GM23338 (cell line): ENCODE data around the gene MUC22. TPM values are rescaled to one million over a fixed set of nuclear protein-coding genes. Genes with fewer than 3 reads are reported as not detected.
A peak's percentile ranks its signal among the peaks of the same experiment; 100 is the strongest.

Experiments used
- ATAC-seq: fragments of 200-7000 bp; cut with Tn5 transposase; 3 replicates; pipeline ENCODE4 v1.9.1; 2020
- DNase-seq: peaks from one replicate; pipeline ENCODE4 v3.0.0-alpha.2; 2015; ENCODE audit warnings: low spot score
- H2AFZ ChIP-seq: fragments of 200-600 bp; sonication (generic); 2 replicates; pipeline ENCODE4 v1.8.0; 2016; ENCODE audit warnings: antibody characterized with exemption, mild to moderate bottlenecking, moderate library complexity
- H3F3A ChIP-seq: fragments of 200-600 bp; sonication (generic); replicated peaks from 2 replicates; pipeline ENCODE4 v1.8.0; 2017; ENCODE audit warnings: antibody characterized with exemption, mixed run types, low read depth
- H3K27ac ChIP-seq: fragments of 200-600 bp; sonication (generic); 2 replicates; pipeline ENCODE4 v1.6.1; 2016; ENCODE audit warnings: low read depth
- H3K27me3 ChIP-seq: fragments of 200-600 bp; sonication (generic); 2 replicates; pipeline ENCODE4 v1.8.0; 2016; ENCODE audit warnings: mild to moderate bottlenecking, mixed run types, moderate library complexity; ENCODE audit not compliant: insufficient read depth
- H3K36me3 ChIP-seq: fragments of 200-600 bp; sonication (generic); 2 replicates; pipeline ENCODE4 v1.8.0; 2016; ENCODE audit warnings: mild to moderate bottlenecking; ENCODE audit not compliant: insufficient read depth
- H3K4me1 ChIP-seq: fragments of 200-600 bp; sonication (generic); 2 replicates; pipeline ENCODE4 v1.8.0; 2016; ENCODE audit warnings: mild to moderate bottlenecking, moderate library complexity; ENCODE audit not compliant: insufficient read depth
- H3K4me2 ChIP-seq: fragments of 200-600 bp; sonication (generic); 2 replicates; pipeline ENCODE4 v1.7.1; 2017; ENCODE audit warnings: mixed run types
- H3K4me3 ChIP-seq: fragments of 200-600 bp; sonication (generic); 2 replicates; pipeline ENCODE4 v1.6.1; 2016; ENCODE audit warnings: mixed run types
- H3K79me2 ChIP-seq: fragments of 200-600 bp; sonication (generic); replicated peaks from 2 replicates; pipeline ENCODE4 v1.8.0; 2017; ENCODE audit warnings: mild to moderate bottlenecking; ENCODE audit not compliant: insufficient read depth
- H3K9me2 ChIP-seq: fragments of 200-600 bp; sonication (generic); 2 replicates; pipeline ENCODE4 v1.8.0; 2017; ENCODE audit not compliant: insufficient read depth
- H4K20me1 ChIP-seq: fragments of 200-600 bp; sonication (generic); replicated peaks from 2 replicates; pipeline ENCODE4 v1.8.0; 2017; ENCODE audit warnings: mild to moderate bottlenecking; ENCODE audit not compliant: insufficient read depth
- H3K27ac Mint-ChIP-seq: 2 replicates; pipeline ENCODE4 v1.8.0; 2020; ENCODE audit warnings: inconsistent platforms, mild to moderate bottlenecking, moderate library complexity, mixed read lengths
- H3K27me3 Mint-ChIP-seq: 3 replicates; pipeline ENCODE4 v1.8.0; 2022; ENCODE audit warnings: low read depth, mild to moderate bottlenecking, moderate library complexity, mixed read lengths, inconsistent platforms; ENCODE audit not compliant: insufficient read depth, poor library complexity
- H3K36me3 Mint-ChIP-seq: 3 replicates; pipeline ENCODE4 v1.8.0; 2021; ENCODE audit warnings: low read depth, mild to moderate bottlenecking, inconsistent platforms, moderate library complexity, mixed read lengths
- H3K4me1 Mint-ChIP-seq: 3 replicates; pipeline ENCODE4 v1.8.0; 2020; ENCODE audit warnings: mild to moderate bottlenecking, inconsistent platforms, mixed read lengths
- H3K4me3 Mint-ChIP-seq: 3 replicates; pipeline ENCODE4 v1.8.0; 2021; ENCODE audit warnings: moderate library complexity, mild to moderate bottlenecking, inconsistent platforms, mixed read lengths
- H3K9me3 Mint-ChIP-seq: 3 replicates; pipeline ENCODE4 v1.8.0; 2020; ENCODE audit warnings: moderate library complexity, mild to moderate bottlenecking, inconsistent platforms, mixed read lengths
- CREB1 ChIP-seq: fragments of 250-450 bp; sonication (Bioruptor Pico); IDR thresholded peaks from 2 replicates; pipeline ENCODE4 v1.5.0; 2020; ENCODE audit warnings: low read depth, mild to moderate bottlenecking, moderate library complexity
- ETS1 ChIP-seq: IDR thresholded peaks from 2 replicates; pipeline ENCODE4 v1.6.1; 2016; ENCODE audit warnings: antibody characterized with exemption
- JUNB ChIP-seq: IDR thresholded peaks from one replicate; pipeline ENCODE4 v1.6.1; 2016; ENCODE audit warnings: antibody characterized with exemption; ENCODE audit not compliant: unreplicated experiment
- STAT1 ChIP-seq: IDR thresholded peaks from one replicate; pipeline ENCODE4 v1.6.1; 2016; ENCODE audit warnings: antibody characterized with exemption; ENCODE audit not compliant: unreplicated experiment
- ZNF114 ChIP-seq: fragments of 250-450 bp; sonication (Bioruptor Pico); IDR thresholded peaks from 2 replicates; pipeline ENCODE4 v1.5.0; 2020; ENCODE audit warnings: mild to moderate bottlenecking, moderate library complexity
- ZNF462 ChIP-seq: fragments of 250-450 bp; sonication (Bioruptor Pico); IDR thresholded peaks from 2 replicates; pipeline ENCODE4 v1.5.0; 2020; ENCODE audit warnings: mild to moderate bottlenecking, moderate library complexity
- polyA plus RNA-seq: library from polyadenylated mRNA; unstranded; fragments of >200 nt; fragmentation: Nextera tagmentation; extraction: Ambion mirVana; gene quantifications from 2 replicates; pipeline ENCODE4 v1.2.1, GENCODE V29; 2016
- total RNA-seq: library from RNA; depleted of rRNA; stranded (reverse); fragments of >200 nt; shearing (Covaris generic); gene quantifications from 2 replicates; pipeline ENCODE4 v1.2.3, GENCODE V29; 2014
- TF ChIP-seq, protein P1 (sequence below): IDR thresholded peaks from one replicate; pipeline ENCODE4 v1.6.1; 2018; ENCODE audit warnings: antibody characterized with exemption; ENCODE audit not compliant: unreplicated experiment
- TF ChIP-seq, protein P2 (sequence below), 2 experiments: fragments of 200-600 bp in 1 of 2; sonication (generic) in 1 of 2; conservative IDR thresholded peaks; 2 replicates each; pipeline versions ENCODE4 v1.5.1 to v1.6.1; 2016 to 2017; ENCODE audit warnings: antibody characterized with exemption in 2 of 2, low read depth in 2 of 2, mild to moderate bottlenecking in 2 of 2, moderate library complexity in 1 of 2

Gene MUC22
- total and polyA plus RNA-seq, 2 experiments from 2014 or later = not detected

GRCh38 chr6:30979690-30980089 is 30.6 kb upstream of the MUC22 start (continued):
- TF ChIP-seq, protein P1, sequence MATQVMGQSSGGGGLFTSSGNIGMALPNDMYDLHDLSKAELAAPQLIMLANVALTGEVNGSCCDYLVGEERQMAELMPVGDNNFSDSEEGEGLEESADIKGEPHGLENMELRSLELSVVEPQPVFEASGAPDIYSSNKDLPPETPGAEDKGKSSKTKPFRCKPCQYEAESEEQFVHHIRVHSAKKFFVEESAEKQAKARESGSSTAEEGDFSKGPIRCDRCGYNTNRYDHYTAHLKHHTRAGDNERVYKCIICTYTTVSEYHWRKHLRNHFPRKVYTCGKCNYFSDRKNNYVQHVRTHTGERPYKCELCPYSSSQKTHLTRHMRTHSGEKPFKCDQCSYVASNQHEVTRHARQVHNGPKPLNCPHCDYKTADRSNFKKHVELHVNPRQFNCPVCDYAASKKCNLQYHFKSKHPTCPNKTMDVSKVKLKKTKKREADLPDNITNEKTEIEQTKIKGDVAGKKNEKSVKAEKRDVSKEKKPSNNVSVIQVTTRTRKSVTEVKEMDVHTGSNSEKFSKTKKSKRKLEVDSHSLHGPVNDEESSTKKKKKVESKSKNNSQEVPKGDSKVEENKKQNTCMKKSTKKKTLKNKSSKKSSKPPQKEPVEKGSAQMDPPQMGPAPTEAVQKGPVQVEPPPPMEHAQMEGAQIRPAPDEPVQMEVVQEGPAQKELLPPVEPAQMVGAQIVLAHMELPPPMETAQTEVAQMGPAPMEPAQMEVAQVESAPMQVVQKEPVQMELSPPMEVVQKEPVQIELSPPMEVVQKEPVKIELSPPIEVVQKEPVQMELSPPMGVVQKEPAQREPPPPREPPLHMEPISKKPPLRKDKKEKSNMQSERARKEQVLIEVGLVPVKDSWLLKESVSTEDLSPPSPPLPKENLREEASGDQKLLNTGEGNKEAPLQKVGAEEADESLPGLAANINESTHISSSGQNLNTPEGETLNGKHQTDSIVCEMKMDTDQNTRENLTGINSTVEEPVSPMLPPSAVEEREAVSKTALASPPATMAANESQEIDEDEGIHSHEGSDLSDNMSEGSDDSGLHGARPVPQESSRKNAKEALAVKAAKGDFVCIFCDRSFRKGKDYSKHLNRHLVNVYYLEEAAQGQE = no peak
- TF ChIP-seq STAT1 = no peak
- TF ChIP-seq JUNB = no peak

GRCh38 chr6:30981942-30982772 is 28.1 kb upstream of the MUC22 start:
- Histone ChIP-seq H3K4me2 (peak overlapping the region; percentile 60), H3K36me3 (no peaks in the 10 kb centered on the region), H4K20me1 (no peaks in the 10 kb centered on the region), H3K27me3 (no peaks in the 10 kb centered on the region), H2AFZ (peak overlapping the region; percentile 58), H3F3A (no peaks in the 10 kb centered on the region), H3K4me1 (0 out of 2 replicates have a peak, but pooled peaks cover 6% of the 10 kb centered on the region), H3K4me3 (peak overlapping the region; percentile 34; the same call in 1 of the 2 replicates), H3K27ac (no peak overlapping the region), H3K79me2 (no peaks in the 10 kb centered on the region), H3K9me2 (peaks cover 10% of the 10 kb centered on the region; the same call in 1 of the 2 replicates)
- ATAC-seq (peak; percentile 100), DNase-seq (peak; percentile 88)
- Mint-ChIP-seq H3K36me3 (no peaks in the 10 kb centered on the region), H3K4me3 (peak overlapping the region; percentile 27), H3K27ac (peak overlapping the region; percentile 81), H3K27me3 (peaks cover 2% of the 10 kb centered on the region), H3K4me1 (peaks cover 25% of the 10 kb centered on the region), H3K9me3 (no peaks in the 10 kb centered on the region; the same call in 2 of the 3 replicates)
- TF ChIP-seq, protein P2, sequence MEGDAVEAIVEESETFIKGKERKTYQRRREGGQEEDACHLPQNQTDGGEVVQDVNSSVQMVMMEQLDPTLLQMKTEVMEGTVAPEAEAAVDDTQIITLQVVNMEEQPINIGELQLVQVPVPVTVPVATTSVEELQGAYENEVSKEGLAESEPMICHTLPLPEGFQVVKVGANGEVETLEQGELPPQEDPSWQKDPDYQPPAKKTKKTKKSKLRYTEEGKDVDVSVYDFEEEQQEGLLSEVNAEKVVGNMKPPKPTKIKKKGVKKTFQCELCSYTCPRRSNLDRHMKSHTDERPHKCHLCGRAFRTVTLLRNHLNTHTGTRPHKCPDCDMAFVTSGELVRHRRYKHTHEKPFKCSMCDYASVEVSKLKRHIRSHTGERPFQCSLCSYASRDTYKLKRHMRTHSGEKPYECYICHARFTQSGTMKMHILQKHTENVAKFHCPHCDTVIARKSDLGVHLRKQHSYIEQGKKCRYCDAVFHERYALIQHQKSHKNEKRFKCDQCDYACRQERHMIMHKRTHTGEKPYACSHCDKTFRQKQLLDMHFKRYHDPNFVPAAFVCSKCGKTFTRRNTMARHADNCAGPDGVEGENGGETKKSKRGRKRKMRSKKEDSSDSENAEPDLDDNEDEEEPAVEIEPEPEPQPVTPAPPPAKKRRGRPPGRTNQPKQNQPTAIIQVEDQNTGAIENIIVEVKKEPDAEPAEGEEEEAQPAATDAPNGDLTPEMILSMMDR (conservative IDR thresholded peaks at IDR 0.05; ENCODE audit: low read depth in 2 of 2) = peak; percentile 38 to 40; a peak in 3 of 4 replicates
- TF ChIP-seq CREB1 (CRISPR knock-in tag) (0 out of 2 replicates have a peak, but pooled peaks have one; percentile 17), ETS1 (no peak), ZNF462 (CRISPR knock-in tag) (peak; percentile 69; the same call in 1 of the 2 replicates), JUNB (no peak), ZNF114 (CRISPR knock-in tag) (no peak)
